Measurements from ENCODE around the gene AGBL4. TPM values are rescaled to one million over a fixed set of nuclear protein-coding genes. Genes with fewer than 3 reads are reported as not detected.
"Not testable (repeated sequence)": the region's sequence is repeated elsewhere in the genome, so short reads cannot be mapped to it uniquely, and the experiment has no call there.

The AGBL4 gene
- total RNA-seq, 1 experiment from 2014 or later, result 0.33 TPM

GRCh38 chr1:49016030-49016977 lies 1007.5 kb downstream of the AGBL4 start:
- no peak overlapping the region for H3K4me3 ChIP-seq (ENCODE audit: low read length)
- no peaks in the 10 kb centered on the region for H3K9me2 ChIP-seq (replicated peaks; ENCODE audit: low read length)
- H3F3A ChIP-seq (ENCODE audit: low read length, unreplicated experiment), result no peaks in the 10 kb centered on the region
- TF ChIP-seq EZH2phosphoT487 (IDR thresholded peaks at IDR 0.05; ENCODE audit: borderline replicate concordance, low read length) (no peak), CTCF (conservative IDR thresholded peaks at IDR 0.05; ENCODE audit: low read depth, low read length) (no peak), EZH2 (IDR thresholded peaks at IDR 0.05; ENCODE audit: low read length, unreplicated experiment) (no peak)
- no peaks in the 10 kb centered on the region for H4K20me1 ChIP-seq (ENCODE audit: low read length)
- no peaks in the 10 kb centered on the region for H3K79me2 ChIP-seq (ENCODE audit: low read length)
- ChIA-PET CTCF (no interaction called here), POLR2A (ENCODE audit: unreplicated experiment) (no interaction called here)
- H3K4me2 ChIP-seq (ENCODE audit: low read length), result no peak overlapping the region
- no peaks in the 10 kb centered on the region for H3K9me3 ChIP-seq (ENCODE audit: low read length)
- H3K27ac ChIP-seq (ENCODE audit: low read length), result no peak overlapping the region
- H3K27me3 ChIP-seq (ENCODE audit: low read length), result no peaks in the 10 kb centered on the region
- H3K9ac ChIP-seq (ENCODE audit: low read length), result no peak overlapping the region
- no TSS peak for BruUV-seq (replicated peaks)
- ATAC-seq (no peak), DNase-seq (no peak)
- no peak overlapping the region for H2AFZ ChIP-seq (ENCODE audit: low read length)
- intact Hi-C loops (cut with micrococcal nuclease), result no loop called here
- H3K4me1 ChIP-seq (ENCODE audit: insufficient read depth, low read length), result no peaks in the 10 kb centered on the region
- no peaks in the 10 kb centered on the region for H3K36me3 ChIP-seq (ENCODE audit: low read depth, low read length)

GRCh38 chr1:49013079-49013478 lies 1010.7 kb downstream of the AGBL4 start:
- Histone ChIP-seq H3F3A (ENCODE audit: low read length, unreplicated experiment) (no peaks in the 10 kb centered on the region), H3K4me2 (ENCODE audit: low read length) (no peak overlapping the region), H3K4me1 (ENCODE audit: insufficient read depth, low read length) (no peaks in the 10 kb centered on the region), H4K20me1 (ENCODE audit: low read length) (no peaks in the 10 kb centered on the region), H3K36me3 (ENCODE audit: low read depth, low read length) (no peaks in the 10 kb centered on the region), H3K9me2 (replicated peaks; ENCODE audit: low read length) (no peaks in the 10 kb centered on the region), H3K9me3 (ENCODE audit: low read length) (no peaks in the 10 kb centered on the region), H3K27ac (ENCODE audit: low read length) (no peak overlapping the region), H3K4me3 (ENCODE audit: low read length) (no peak overlapping the region), H3K9ac (ENCODE audit: low read length) (no peak overlapping the region), H3K79me2 (ENCODE audit: low read length) (no peaks in the 10 kb centered on the region), H3K27me3 (ENCODE audit: low read length) (no peaks in the 10 kb centered on the region), H2AFZ (ENCODE audit: low read length) (no peak overlapping the region)
- intact Hi-C loops (cut with micrococcal nuclease), result no loop called here
- ATAC-seq (peak; percentile 15; the same call in 1 of the 2 replicates), DNase-seq (peak; percentile 38)
- CTCF ChIA-PET, result no interaction called here
- TF ChIP-seq EZH2phosphoT487 (IDR thresholded peaks at IDR 0.05; ENCODE audit: borderline replicate concordance, low read length) (no peak), CTCF (conservative IDR thresholded peaks at IDR 0.05; ENCODE audit: low read depth, low read length) (no peak), EZH2 (IDR thresholded peaks at IDR 0.05; ENCODE audit: low read length, unreplicated experiment) (no peak)
- POLR2A ChIA-PET (ENCODE audit: unreplicated experiment), result no interaction called here
- BruUV-seq (replicated peaks), result no TSS peak

GRCh38 chr1:49002981-49003380 lies 1020.8 kb downstream of the AGBL4 start:
- H3K27me3 ChIP-seq (ENCODE audit: low read length); H3K4me2 ChIP-seq (ENCODE audit: low read length); H3K27ac ChIP-seq (ENCODE audit: low read length); H2AFZ ChIP-seq (ENCODE audit: low read length); BruUV-seq (replicated peaks); H3K36me3 ChIP-seq (ENCODE audit: low read depth, low read length); H3K79me2 ChIP-seq (ENCODE audit: low read length); H3K9ac ChIP-seq (ENCODE audit: low read length); H3F3A ChIP-seq (ENCODE audit: low read length, unreplicated experiment); H4K20me1 ChIP-seq (ENCODE audit: low read length); DNase-seq; CTCF ChIA-PET; POLR2A ChIA-PET (ENCODE audit: unreplicated experiment); H3K9me2 ChIP-seq (replicated peaks; ENCODE audit: low read length); H3K4me1 ChIP-seq (ENCODE audit: insufficient read depth, low read length); H3K9me3 ChIP-seq (ENCODE audit: low read length); H3K4me3 ChIP-seq (ENCODE audit: low read length); ATAC-seq; intact Hi-C loops (cut with micrococcal nuclease): not testable (repeated sequence)
